Lower lobe of right lung (tissue), 2 donors: ENCODE results near the gene VAT1L. TPM values are rescaled to one million over a fixed set of nuclear protein-coding genes. Genes with fewer than 3 reads are reported as not detected.

Experiments
- ATAC-seq, 2 donors: fragments of 200-7000 bp; cut with Tn5 transposase; one replicate each; pipeline ENCODE4 v1.9.1; 2020 to 2022; ENCODE audit warnings: mild to moderate bottlenecking in 2 of 2, moderate library complexity in 2 of 2
- DNase-seq: peaks from one replicate; pipeline ENCODE4 v3.0.0-alpha.2; 2020
- H3K27ac ChIP-seq: fragments of 200-600 bp; one replicate; pipeline ENCODE4 v1.8.0; 2022
- H3K27me3 ChIP-seq: fragments of 200-600 bp; one replicate; pipeline ENCODE4 v1.8.0; 2022; ENCODE audit warnings: low read depth
- H3K36me3 ChIP-seq: fragments of 200-600 bp; one replicate; pipeline ENCODE4 v1.8.0; 2022; ENCODE audit warnings: mild to moderate bottlenecking
- H3K4me1 ChIP-seq: fragments of 200-600 bp; one replicate; pipeline ENCODE4 v1.8.0; 2022
- H3K4me3 ChIP-seq: fragments of 200-600 bp; one replicate; pipeline ENCODE4 v1.8.0; 2022; ENCODE audit warnings: mild to moderate bottlenecking
- H3K9me3 ChIP-seq: fragments of 200-600 bp; one replicate; pipeline ENCODE4 v1.8.0; 2022
- intact Hi-C: fragments of 100-400 bp; cut with DNase I; formaldehyde crosslinking; loops from one replicate; pipeline ENCODE4 v1.11.0; 2022
- total RNA-seq: library from RNA; stranded (reverse); fragmentation: NEBNext Ultra II Directional; extraction: Animal tissue kit (Norgen Biotek cat#: 25700); gene quantifications from one replicate; pipeline ENCODE4 v1.2.1, GENCODE V29; 2021
- TF ChIP-seq, protein P1 (sequence below): fragments of 200-600 bp; IDR thresholded peaks from one replicate; pipeline ENCODE4 v1.8.0; 2022; ENCODE audit warnings: antibody characterized with exemption, mild to moderate bottlenecking
- donor health status: DM: no; HTN: yes; CAD: no; lungs with severe emphysema.

VAT1L gene
- total RNA-seq, 1 donor from 2014 or later = 0.38 TPM

DNA sequence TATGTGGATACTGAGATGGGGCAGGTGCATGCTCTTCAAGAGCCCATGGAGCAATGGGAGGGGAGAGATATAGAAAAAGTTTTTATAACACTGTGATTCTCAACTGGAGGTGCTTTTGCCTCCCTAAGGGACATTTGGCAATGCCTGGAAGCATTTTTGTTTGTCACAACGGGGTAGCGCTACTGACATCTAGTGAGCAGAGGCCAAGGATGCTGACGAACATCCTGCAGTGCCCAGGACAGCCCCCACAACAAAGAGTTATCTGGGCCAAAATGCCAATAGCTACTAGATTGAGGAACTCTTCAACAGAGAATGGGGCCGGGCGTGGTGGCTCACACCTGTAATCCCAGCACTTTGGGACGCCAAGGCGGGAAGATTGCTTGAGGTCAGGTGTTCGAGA, 166.8 kb downstream of the VAT1L start:
- no peak for DNase-seq
- TF ChIP-seq, protein P1, sequence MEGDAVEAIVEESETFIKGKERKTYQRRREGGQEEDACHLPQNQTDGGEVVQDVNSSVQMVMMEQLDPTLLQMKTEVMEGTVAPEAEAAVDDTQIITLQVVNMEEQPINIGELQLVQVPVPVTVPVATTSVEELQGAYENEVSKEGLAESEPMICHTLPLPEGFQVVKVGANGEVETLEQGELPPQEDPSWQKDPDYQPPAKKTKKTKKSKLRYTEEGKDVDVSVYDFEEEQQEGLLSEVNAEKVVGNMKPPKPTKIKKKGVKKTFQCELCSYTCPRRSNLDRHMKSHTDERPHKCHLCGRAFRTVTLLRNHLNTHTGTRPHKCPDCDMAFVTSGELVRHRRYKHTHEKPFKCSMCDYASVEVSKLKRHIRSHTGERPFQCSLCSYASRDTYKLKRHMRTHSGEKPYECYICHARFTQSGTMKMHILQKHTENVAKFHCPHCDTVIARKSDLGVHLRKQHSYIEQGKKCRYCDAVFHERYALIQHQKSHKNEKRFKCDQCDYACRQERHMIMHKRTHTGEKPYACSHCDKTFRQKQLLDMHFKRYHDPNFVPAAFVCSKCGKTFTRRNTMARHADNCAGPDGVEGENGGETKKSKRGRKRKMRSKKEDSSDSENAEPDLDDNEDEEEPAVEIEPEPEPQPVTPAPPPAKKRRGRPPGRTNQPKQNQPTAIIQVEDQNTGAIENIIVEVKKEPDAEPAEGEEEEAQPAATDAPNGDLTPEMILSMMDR = no peak
- H3K27ac ChIP-seq = no peak overlapping the region
- intact Hi-C loops = no loop called here
- ATAC-seq = no peak
- H3K9me3 ChIP-seq = no peaks in the 10 kb centered on the region
- no peaks in the 10 kb centered on the region for H3K36me3 ChIP-seq
- H3K27me3 ChIP-seq = peaks cover 3% of the 10 kb centered on the region
- H3K4me3 ChIP-seq = no peak overlapping the region
- H3K4me1 ChIP-seq = no peaks in the 10 kb centered on the region

DNA sequence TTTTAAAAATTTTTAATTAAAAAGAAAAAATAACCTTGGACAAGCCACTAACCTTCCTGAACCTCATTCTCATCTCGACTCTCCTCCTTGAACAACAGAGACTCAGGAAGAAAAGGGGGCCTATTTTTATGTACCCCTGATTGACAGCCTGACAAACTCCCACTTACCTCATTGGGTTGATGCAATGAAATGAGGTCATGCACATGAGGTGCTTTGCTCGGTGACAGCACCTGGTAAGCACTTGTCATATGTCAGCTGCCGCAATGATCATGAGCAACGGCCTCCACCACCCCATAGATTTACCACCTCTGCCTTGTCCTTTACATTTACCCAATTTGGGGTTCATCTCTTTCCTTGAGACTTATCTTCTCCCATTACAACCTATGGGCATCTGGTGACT, 167.9 kb downstream of the VAT1L start:
- H3K9me3 ChIP-seq = no peaks in the 10 kb centered on the region
- TF ChIP-seq, protein P1 = no peak
- intact Hi-C loops = no loop called here
- H3K27me3 ChIP-seq = peaks cover 3% of the 10 kb centered on the region
- no peak overlapping the region for H3K4me3 ChIP-seq
- H3K4me1 ChIP-seq = no peaks in the 10 kb centered on the region
- H3K27ac ChIP-seq = no peak overlapping the region
- ATAC-seq (no peak), DNase-seq (no peak)
- no peaks in the 10 kb centered on the region for H3K36me3 ChIP-seq

DNA sequence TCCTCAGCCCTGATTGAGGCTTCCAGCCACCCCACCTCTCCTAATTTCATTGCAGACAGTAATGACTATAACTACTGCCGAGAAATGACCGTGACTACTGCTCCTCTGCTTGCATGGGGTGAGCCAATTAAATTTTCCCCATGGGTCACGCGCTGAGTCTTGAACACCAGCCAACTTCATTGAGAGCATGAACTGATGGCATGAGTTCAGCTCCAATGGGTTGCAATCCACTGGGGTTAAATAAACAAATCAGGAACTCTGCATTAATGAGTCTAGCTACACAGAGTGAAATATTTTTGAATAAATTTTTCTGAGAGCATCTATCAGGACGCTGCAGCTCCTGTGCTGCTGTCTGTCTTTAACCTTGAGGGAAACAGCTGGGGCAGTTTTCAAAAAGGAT, 172.4 kb downstream of the VAT1L start:
- H3K4me3 ChIP-seq = no peak overlapping the region

DNA sequence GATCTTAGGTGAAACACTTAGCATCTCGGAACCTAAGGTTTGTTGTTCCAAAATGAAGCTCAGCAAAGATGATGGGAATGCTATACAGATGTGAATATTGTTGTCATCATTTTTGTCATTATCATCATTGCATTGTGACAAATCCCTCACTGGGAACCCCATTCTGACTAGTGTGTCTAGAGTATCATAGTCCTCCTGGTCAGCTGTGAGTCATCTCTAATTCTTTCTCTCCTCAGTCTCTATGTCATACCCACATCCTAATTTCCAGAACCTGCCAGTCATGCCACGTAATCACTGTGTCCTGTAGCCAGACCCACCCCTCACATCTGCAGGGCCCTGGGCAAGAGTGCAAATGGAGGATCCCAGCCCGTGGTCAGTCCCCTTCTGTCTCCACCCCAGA, 173.4 kb downstream of the VAT1L start:
- Histone ChIP-seq H3K27me3 (peaks cover 8% of the 10 kb centered on the region), H3K27ac (no peak overlapping the region), H3K4me1 (no peaks in the 10 kb centered on the region), H3K9me3 (no peaks in the 10 kb centered on the region), H3K36me3 (no peaks in the 10 kb centered on the region), H3K4me3 (no peak overlapping the region)
- intact Hi-C loops = no loop called here
- ATAC-seq (no peak), DNase-seq (no peak)
- TF ChIP-seq, protein P1 = no peak

More for the DNA sequence above, 172.4 kb downstream of the VAT1L start:
- intact Hi-C loops = no loop called here
- TF ChIP-seq, protein P1 = no peak
- no peak overlapping the region for H3K27ac ChIP-seq
- peaks cover 11% of the 10 kb centered on the region for H3K27me3 ChIP-seq
- no peak for ATAC-seq
- DNase-seq = no peak
- no peaks in the 10 kb centered on the region for H3K36me3 ChIP-seq
- no peaks in the 10 kb centered on the region for H3K4me1 ChIP-seq
- H3K9me3 ChIP-seq = no peaks in the 10 kb centered on the region

DNA sequence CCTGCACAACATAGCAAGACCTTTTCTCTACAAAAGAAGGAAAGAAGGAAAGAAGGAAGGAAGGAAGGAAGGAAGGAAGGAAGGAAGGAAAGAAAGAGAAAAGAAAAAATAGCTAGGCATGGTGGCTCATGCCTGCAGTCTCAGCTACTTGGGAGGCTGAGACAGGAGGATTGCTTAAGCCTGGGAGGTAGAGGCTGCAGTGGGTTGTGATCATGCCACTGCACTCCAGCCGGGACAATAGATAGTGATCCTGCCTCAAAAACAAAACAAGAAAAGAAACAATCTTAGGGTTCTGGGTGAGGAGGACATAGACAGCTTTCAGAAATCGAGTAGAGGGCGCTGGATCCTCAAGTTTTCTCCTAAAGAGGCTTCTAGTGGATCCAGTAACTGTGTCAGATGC, 174.3 kb downstream of the VAT1L start:
- TF ChIP-seq, protein P1 = no peak
- H3K4me1 ChIP-seq = no peaks in the 10 kb centered on the region
- H3K4me3 ChIP-seq = no peak overlapping the region
- H3K36me3 ChIP-seq = no peaks in the 10 kb centered on the region
- no peak overlapping the region for H3K27ac ChIP-seq
- H3K9me3 ChIP-seq = no peaks in the 10 kb centered on the region
- H3K27me3 ChIP-seq = peaks cover 8% of the 10 kb centered on the region
- DNase-seq = no peak
- ATAC-seq = no peak
- intact Hi-C loops = no loop called here
